GM21515 (cell line): ENCODE results near the gene TSHZ2.
"Not testable (repeated sequence)": the region's sequence is repeated elsewhere in the genome, so short reads cannot be mapped to it uniquely, and the experiment has no call there.

Experiments used
- ATAC-seq: cut with Tn5 transposase; IDR thresholded peaks from one replicate; pipeline ENCODE4 v1.9.1; 2021; ENCODE audit not compliant: unreplicated experiment

Gene TSHZ2

GRCh38 chr20:53488775-53489272 lies 516.7 kb downstream of the TSHZ2 start:
- ATAC-seq = no peak

GRCh38 chr20:53489528-53489927 lies 517.4 kb downstream of the TSHZ2 start:
- ATAC-seq = no peak

GRCh38 chr20:53490620-53491019 lies 518.5 kb downstream of the TSHZ2 start:
- no peak for ATAC-seq

GRCh38 chr20:53491462-53491861 lies 519.3 kb downstream of the TSHZ2 start:
- no peak for ATAC-seq

- no peak for ATAC-seq
Observed at GRCh38 chr20:53492212-53492611, 520.1 kb downstream of the TSHZ2 start.

GRCh38 chr20:53493311-53493857 lies 521.2 kb downstream of the TSHZ2 start:
- ATAC-seq = no peak

- no peak for ATAC-seq
Observed at GRCh38 chr20:53494753-53495152, 522.6 kb downstream of the TSHZ2 start.

GRCh38 chr20:53495398-53496092 lies 523.4 kb downstream of the TSHZ2 start:
- ATAC-seq = no peak

- ATAC-seq = no peak
Observed at GRCh38 chr20:53497246-53497645, 525.1 kb downstream of the TSHZ2 start.

GRCh38 chr20:53498341-53498740 lies 526.2 kb downstream of the TSHZ2 start:
- ATAC-seq = no peak

GRCh38 chr20:53500651-53501050 lies 528.5 kb downstream of the TSHZ2 start:
- ATAC-seq = no peak

GRCh38 chr20:53502820-53503219 lies 530.7 kb downstream of the TSHZ2 start:
- no peak for ATAC-seq

- ATAC-seq = no peak
Observed at GRCh38 chr20:53503517-53503919, 531.4 kb downstream of the TSHZ2 start.

- not testable (repeated sequence) for ATAC-seq
Observed at GRCh38 chr20:53504106-53504505, 531.9 kb downstream of the TSHZ2 start.

GRCh38 chr20:53510262-53510661 lies 538.1 kb downstream of the TSHZ2 start:
- ATAC-seq = no peak

- no peak for ATAC-seq
Observed at GRCh38 chr20:53510704-53511103, 538.5 kb downstream of the TSHZ2 start.

- ATAC-seq = no peak
Observed at GRCh38 chr20:53512076-53512475, 539.9 kb downstream of the TSHZ2 start.

- no peak for ATAC-seq
Observed at GRCh38 chr20:53513168-53513488, 541.0 kb downstream of the TSHZ2 start.

- no peak for ATAC-seq
Observed at GRCh38 chr20:53513489-53514298, 541.5 kb downstream of the TSHZ2 start.

GRCh38 chr20:53515749-53516148 lies 543.6 kb downstream of the TSHZ2 start:
- ATAC-seq = no peak

- no peak for ATAC-seq
Observed at GRCh38 chr20:53517146-53517545, 545.0 kb downstream of the TSHZ2 start.

- ATAC-seq = not testable (repeated sequence)
Observed at GRCh38 chr20:53521421-53521820, 549.3 kb downstream of the TSHZ2 start.
